K562 (cell line): ENCODE measurements around the gene SND1. TPM values are rescaled to one million over a fixed set of nuclear protein-coding genes. Genes with fewer than 3 reads are reported as not detected.

ENCODE experiments used
- ARHGAP35 ChIP-seq: fragments of 450-650 bp; IDR thresholded peaks from 2 replicates; pipeline ENCODE4 v1.6.1; 2018; ENCODE audit not compliant: partially characterized antibody
- BCOR ChIP-seq: fragments of 450-650 bp; IDR thresholded peaks from 2 replicates; pipeline ENCODE4 v1.6.1; 2016
- BRD9 ChIP-seq: fragments of 450-650 bp; IDR thresholded peaks from 2 replicates; pipeline ENCODE4 v1.6.1; 2018; ENCODE audit warnings: low read depth; ENCODE audit not compliant: partially characterized antibody
- CBX3 ChIP-seq, 2 experiments: IDR thresholded peaks; 1 replicate in 1 of 2; 2 replicates in 1 of 2; pipeline ENCODE4 v1.6.1; 2012; ENCODE audit warnings: inconsistent platforms in 2 of 2, low read length in 2 of 2, borderline replicate concordance in 1 of 2, control low read depth in 1 of 2
- CREB5 ChIP-seq: fragments of 250-450 bp; sonication (Bioruptor Pico); IDR thresholded peaks from 2 replicates; pipeline ENCODE4 v1.5.0; 2020; ENCODE audit warnings: mild to moderate bottlenecking
- ESRRA ChIP-seq: fragments of 450-650 bp; IDR thresholded peaks from 2 replicates; pipeline ENCODE4 v1.6.1; 2014; ENCODE audit warnings: low read depth, mild to moderate bottlenecking, moderate library complexity, borderline replicate concordance
- FOXJ3 ChIP-seq: sonication (generic); formaldehyde crosslinking; IDR thresholded peaks from 2 replicates; pipeline ENCODE4 v1.4.0; 2020; ENCODE audit warnings: mild to moderate bottlenecking, missing genetic modification reagents
- HCFC1 ChIP-seq: IDR thresholded peaks from 2 replicates; pipeline ENCODE4 v1.6.1; 2012; ENCODE audit warnings: low read depth, low read length, improper control_type of control experiment
- MYC ChIP-seq, 2 experiments: fragments of 250-450 bp in 1 of 2; sonication (Bioruptor Pico) in 1 of 2; IDR thresholded peaks; 2 replicates each; pipeline versions ENCODE4 v1.5.1 to v1.6.1; 2012 to 2021; ENCODE audit warnings: low read depth in 2 of 2, borderline replicate concordance in 1 of 2, improper control_type of control experiment in 1 of 2, low read length in 1 of 2, mild to moderate bottlenecking in 1 of 2, moderate library complexity in 1 of 2
- NFIX ChIP-seq: fragments of 250-450 bp; sonication (Bioruptor Pico); IDR thresholded peaks from 2 replicates; pipeline ENCODE4 v1.4.0; 2020; ENCODE audit warnings: low read depth, mild to moderate bottlenecking, moderate library complexity
- SAFB2 ChIP-seq: fragments of 200-400 bp; formaldehyde crosslinking; IDR thresholded peaks from 2 replicates; pipeline ENCODE4 v1.6.1; 2018; ENCODE audit warnings: borderline replicate concordance, low read length, low read depth, moderate library complexity; ENCODE audit not compliant: severe bottlenecking
- SMARCA4 ChIP-seq: fragments of 450-650 bp; IDR thresholded peaks from 2 replicates; pipeline ENCODE4 v1.6.1; 2016
- SMC3 ChIP-seq: conservative IDR thresholded peaks from 2 replicates; pipeline ENCODE4 v1.6.1; 2011; ENCODE audit warnings: low read depth, low read length, improper control_type of control experiment; ENCODE audit not compliant: insufficient read depth
- SNRNP70 ChIP-seq: fragments of 200-400 bp; formaldehyde crosslinking; optimal IDR thresholded peaks from 2 replicates; pipeline ENCODE3; 2017; ENCODE audit warnings: low read depth, low read length
- USF1 ChIP-seq: sonication (generic); formaldehyde crosslinking; IDR thresholded peaks from 2 replicates; pipeline ENCODE4 v1.9.0; 2022; ENCODE audit warnings: mild to moderate bottlenecking, missing genetic modification reagents
- ZNF146 ChIP-seq: IDR thresholded peaks from one replicate; pipeline ENCODE4 v1.6.1; 2018; ENCODE audit warnings: missing compliant biosample characterization; ENCODE audit not compliant: unreplicated experiment
- ZNF407 ChIP-seq: fragments of 450-650 bp; IDR thresholded peaks from 2 replicates; pipeline ENCODE4 v1.6.1; 2016; ENCODE audit warnings: low read depth
- ZNF764 ChIP-seq: fragments of 250-450 bp; sonication (Bioruptor Pico); IDR thresholded peaks from 2 replicates; pipeline ENCODE4 v1.4.0; 2020; ENCODE audit warnings: low read depth, mild to moderate bottlenecking, moderate library complexity
- polyA plus RNA-seq, 8 experiments: library from polyadenylated mRNA; depleted of rRNA in 4 of 8; stranded (reverse) in 5 of 8; unstranded in 3 of 8; fragments of >200 nt; fragmentation: Nextera tagmentation in 2 of 8; fragmentation: Illumina TruSeq in 1 of 8; extraction: Ambion mirVana in 2 of 8; extraction: Trizol in 1 of 8; gene quantifications; 2 replicates each; pipeline versions ENCODE4 v1.2.1 to v1.2.3, GENCODE V29; 2011 to 2014; ENCODE audit warnings: inconsistent platforms in 1 of 8, missing spikeins in 1 of 8
- total RNA-seq, 7 experiments: library from RNA; depleted of rRNA in 6 of 7; stranded (reverse); fragments of >200 nt in 6 of 7; fragmentation: Illumina TruSeq in 2 of 7; extraction: Trizol in 2 of 7; gene quantifications; 2 replicates each; pipeline versions ENCODE4 v1.2.1 to v1.2.3, GENCODE V29; 2011 to 2021; ENCODE audit warnings: low replicate concordance in 1 of 7

SND1 gene
- total and polyA plus RNA-seq, 9 of the 15 experiments (the other 6 are each of a cell fraction or from before 2014, with no cell fraction given), result 46.5 to 307 (median 191) TPM

- TF ChIP-seq SMC3, result peak; percentile 47; the same call in 1 of the 2 replicates
- no peak for TF ChIP-seq SAFB2
- no peak for TF ChIP-seq BRD9
- TF ChIP-seq USF1, result peak; percentile 25; the same call in 1 of the 2 replicates
- TF ChIP-seq FOXJ3 (CRISPR knock-in tag), result no peak
- no peak for TF ChIP-seq CREB5 (CRISPR knock-in tag)
- TF ChIP-seq MYC (IDR thresholded peaks at IDR 0.05; ENCODE audit: low read depth, low read length), result no peak
- TF ChIP-seq MYC (CRISPR knock-in tag; IDR thresholded peaks at IDR 0.05; ENCODE audit: borderline replicate concordance, low read depth), result no peak
- TF ChIP-seq ZNF407, result no peak
- TF ChIP-seq CBX3 (IDR thresholded peaks at IDR 0.05; ENCODE audit: borderline replicate concordance in 1 of 2, low read length in 2 of 2), result peak in 1 of 2 experiments; percentile 52; a peak in 1 of 3 replicates
- no peak for TF ChIP-seq ZNF764 (CRISPR knock-in tag)
- TF ChIP-seq NFIX (CRISPR knock-in tag), result no peak
- TF ChIP-seq ARHGAP35, result no peak
- TF ChIP-seq SNRNP70, result no peak
- no peak for TF ChIP-seq BCOR
- TF ChIP-seq ESRRA, result no peak
- TF ChIP-seq ZNF146, result no peak
- no peak for TF ChIP-seq HCFC1
- peak; percentile 40; the same call in 1 of the 2 replicates for TF ChIP-seq SMARCA4
Observed at GRCh38 chr7:127792528-127793342, 140.7 kb downstream of the SND1 start (continued).
